ENCODE measurements around the gene RAB22A. TPM values are rescaled to one million over a fixed set of nuclear protein-coding genes. Genes with fewer than 3 reads are reported as not detected.

The RAB22A gene
- total and polyA plus RNA-seq, 2 of the 4 experiments (the other 2 are of a cell fraction) = 8.2 to 8.4 TPM

GRCh38 chr20:58329711-58330110 is 20.2 kb downstream of the RAB22A start:
- dilution Hi-C loops (cut with HindIII; ENCODE audit: low sequenced_read_pairs, unreplicated experiment) (no loop called here), intact Hi-C loops (cut with micrococcal nuclease) (loop anchor here (5.0 kb wide), 1 partner anchor 48 kb away; no protein-coding TSS in a partner anchor), in situ Hi-C loops (cut with MboI; ENCODE audit: low sequenced_read_pairs) (no loop called here)
- H3K4me1 ChIP-seq (ENCODE audit: control insufficient read depth, insufficient read depth, low read length) = peaks cover 5% of the 10 kb centered on the region; the same call in 1 of the 2 replicates
- peaks cover 2% of the 10 kb centered on the region; the same call in 1 of the 2 replicates for H3K36me3 ChIP-seq (ENCODE audit: control insufficient read depth, insufficient read depth, low read length)
- H4K5ac ChIP-seq (ENCODE audit: low read depth, low read length) = no peak overlapping the region
- no peak overlapping the region for H4K8ac ChIP-seq (ENCODE audit: low read depth in 2 of 2, low read length in 2 of 2)
- DNase-seq (no peak), ATAC-seq (ENCODE audit: low read depth) (no peak)
- H3K9ac ChIP-seq (ENCODE audit: low read depth, low read length) = no peak overlapping the region
- H4K91ac ChIP-seq (ENCODE audit: insufficient read depth, low read depth, low read length) = no peak overlapping the region
- H2BK120ac ChIP-seq (ENCODE audit: low read depth, low read length) = no peak overlapping the region
- H3K14ac ChIP-seq (replicated peaks; ENCODE audit: low read depth, low read length) = no peak overlapping the region
- no peaks in the 10 kb centered on the region for H3K27me3 ChIP-seq (ENCODE audit: control insufficient read depth, insufficient read depth, low read length)
- H3K4me2 ChIP-seq (ENCODE audit: low read depth, low read length) = no peak overlapping the region
- no peak overlapping the region for H3K18ac ChIP-seq (ENCODE audit: low read depth, low read length)
- H3K4me3 ChIP-seq (ENCODE audit: insufficient read depth, low read depth, low read length) = no peak overlapping the region
- peaks cover 19 to 64% of the 10 kb centered on the region in 2 experiments for H3K79me1 ChIP-seq (ENCODE audit: low read depth in 1 of 2, low read length in 2 of 2)
- no peak overlapping the region for H3K27ac ChIP-seq (ENCODE audit: insufficient read depth, low read length)
- no TSS peak for BruUV-seq (replicated peaks)
- H3K23ac ChIP-seq (ENCODE audit: low read depth, low read length) = no peak overlapping the region
- peaks cover 10% of the 10 kb centered on the region; the same call in 1 of the 2 replicates for H3K9me1 ChIP-seq (ENCODE audit: insufficient read depth, low read length)
- ChIA-PET POLR2A (ENCODE audit: unreplicated experiment) (no interaction called here), CTCF (no interaction called here)
- no peak overlapping the region for H2AFZ ChIP-seq (replicated peaks; ENCODE audit: low read length, poor library complexity)
- no peak for TF ChIP-seq SMC3 (IDR thresholded peaks at IDR 0.05; ENCODE audit: low read depth, low read length)
- TF ChIP-seq NFE2L2 (IDR thresholded peaks at IDR 0.05; ENCODE audit: low read depth, low read length) = no peak
- no peak for TF ChIP-seq BHLHE40 (IDR thresholded peaks at IDR 0.05; ENCODE audit: low read depth, low read length)
- no peak for TF ChIP-seq RCOR1 (IDR thresholded peaks at IDR 0.05; ENCODE audit: insufficient replicate concordance, low read length)
- TF ChIP-seq FOS (IDR thresholded peaks at IDR 0.05; ENCODE audit: low read depth, low read length) = no peak
- no peak for TF ChIP-seq POLR2A (IDR thresholded peaks at IDR 0.05; ENCODE audit: low read depth, low read length)
- no peak for TF ChIP-seq CEBPB (IDR thresholded peaks at IDR 0.05; ENCODE audit: low read depth, low read length)
- TF ChIP-seq USF2 (IDR thresholded peaks at IDR 0.05; ENCODE audit: low read depth, low read length) = no peak
- TF ChIP-seq CTCF (conservative IDR thresholded peaks at IDR 0.05; ENCODE audit: low read depth, low read length) = no peak
- TF ChIP-seq, protein P1, sequence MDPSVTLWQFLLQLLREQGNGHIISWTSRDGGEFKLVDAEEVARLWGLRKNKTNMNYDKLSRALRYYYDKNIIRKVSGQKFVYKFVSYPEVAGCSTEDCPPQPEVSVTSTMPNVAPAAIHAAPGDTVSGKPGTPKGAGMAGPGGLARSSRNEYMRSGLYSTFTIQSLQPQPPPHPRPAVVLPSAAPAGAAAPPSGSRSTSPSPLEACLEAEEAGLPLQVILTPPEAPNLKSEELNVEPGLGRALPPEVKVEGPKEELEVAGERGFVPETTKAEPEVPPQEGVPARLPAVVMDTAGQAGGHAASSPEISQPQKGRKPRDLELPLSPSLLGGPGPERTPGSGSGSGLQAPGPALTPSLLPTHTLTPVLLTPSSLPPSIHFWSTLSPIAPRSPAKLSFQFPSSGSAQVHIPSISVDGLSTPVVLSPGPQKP (IDR thresholded peaks at IDR 0.05; ENCODE audit: borderline replicate concordance, low read depth, low read length) = no peak
- TF ChIP-seq CHD1 (IDR thresholded peaks at IDR 0.05; ENCODE audit: low read depth, low read length) = no peak
- TF ChIP-seq MAFK (IDR thresholded peaks at IDR 0.05; ENCODE audit: low read depth, low read length) = no peak
- TF ChIP-seq RFX5 (IDR thresholded peaks at IDR 0.05; ENCODE audit: low read depth, low read length) = no peak
- H3K4ac ChIP-seq (ENCODE audit: low read depth, low read length) = no peak overlapping the region
- H2BK15ac ChIP-seq (ENCODE audit: low read depth, low read length) = no peak overlapping the region
- no peak overlapping the region for H2AK5ac ChIP-seq (ENCODE audit: low read depth, low read length)
- no peak overlapping the region for H2BK20ac ChIP-seq (ENCODE audit: low read depth, low read length)
- no peak overlapping the region for H2AK9ac ChIP-seq (replicated peaks; ENCODE audit: low read depth, low read length, poor library complexity)
- peaks cover 52% of the 10 kb centered on the region for H4K20me1 ChIP-seq (ENCODE audit: insufficient read depth, low read length)
- no peak overlapping the region for H2BK5ac ChIP-seq (ENCODE audit: low read depth, low read length, poor library complexity, severe bottlenecking)
- H3K56ac ChIP-seq (ENCODE audit: extremely low read depth, insufficient read depth, low read length) = no peak overlapping the region
- no peaks in the 10 kb centered on the region for H3K9me3 ChIP-seq (ENCODE audit: control insufficient read depth, insufficient read depth, low read length)

All from IMR-90 (cell line).